HG02885 (cell line): ENCODE data around the gene COL18A1.

Experiments
- ATAC-seq: cut with Tn5 transposase; IDR thresholded peaks from one replicate; pipeline ENCODE4 v1.9.1; 2021; ENCODE audit warnings: mild to moderate bottlenecking; ENCODE audit not compliant: unreplicated experiment, poor library complexity

Gene COL18A1

GRCh38 chr21:45449658-45450422 is 44.9 kb downstream of the COL18A1 start:
- no peak for ATAC-seq

- no peak for ATAC-seq
Observed at GRCh38 chr21:45450423-45451090, 45.6 kb downstream of the COL18A1 start.

GRCh38 chr21:45451091-45451740 is 46.3 kb downstream of the COL18A1 start:
- no peak for ATAC-seq

GRCh38 chr21:45451771-45452182 is 46.8 kb downstream of the COL18A1 start:
- no peak for ATAC-seq

GRCh38 chr21:45452696-45453307 is 47.8 kb downstream of the COL18A1 start:
- no peak for ATAC-seq

- no peak for ATAC-seq
Observed at GRCh38 chr21:45453308-45453950, 48.5 kb downstream of the COL18A1 start.

- no peak for ATAC-seq
Observed at GRCh38 chr21:45454060-45454925, 49.3 kb downstream of the COL18A1 start.

- no peak for ATAC-seq
Observed at GRCh38 chr21:45454926-45455673, 50.1 kb downstream of the COL18A1 start.

- ATAC-seq: no peak
Observed at GRCh38 chr21:45455674-45456583, 51.0 kb downstream of the COL18A1 start.

- ATAC-seq: no peak
Observed at GRCh38 chr21:45456584-45457160, 51.7 kb downstream of the COL18A1 start.

GRCh38 chr21:45457161-45457831 is 52.3 kb downstream of the COL18A1 start:
- no peak for ATAC-seq

GRCh38 chr21:45457832-45458172 is 52.8 kb downstream of the COL18A1 start:
- ATAC-seq: no peak

GRCh38 chr21:45458281-45459170 is 53.6 kb downstream of the COL18A1 start:
- no peak for ATAC-seq

- ATAC-seq: no peak
Observed at GRCh38 chr21:45459171-45460010, 54.4 kb downstream of the COL18A1 start.

- ATAC-seq: no peak
Observed at GRCh38 chr21:45460011-45460565, 55.1 kb downstream of the COL18A1 start.
